ENCODE measurements around the gene CT47A1.
"Not testable (repeated sequence)": the region's sequence is repeated elsewhere in the genome, so short reads cannot be mapped to it uniquely, and the experiment has no call there.

CT47A1 gene

GRCh38 chrX:120985660-120986059, at the start of gene CT47A1:
Gene CT47A1, minus strand, starts transcription at chrX:120985760. Its CDS starts 231 bp downstream, at chrX:120985529.
- DNase-seq (ENCODE audit: low read depth) = not testable (repeated sequence)

GRCh38 chrX:121032531-121032930, 47.0 kb upstream of the CT47A1 start:
- DNase-seq (ENCODE audit: low read depth) = no peak

GRCh38 chrX:121030083-121030482, 44.5 kb upstream of the CT47A1 start:
- DNase-seq (ENCODE audit: low read depth) = no peak

GRCh38 chrX:121028419-121028818, 42.9 kb upstream of the CT47A1 start:
- no peak for DNase-seq (ENCODE audit: low read depth)

- DNase-seq (ENCODE audit: low read depth) = no peak
Measured at GRCh38 chrX:121014826-121015225, 29.3 kb upstream of the CT47A1 start.

GRCh38 chrX:121013897-121014455, 28.4 kb upstream of the CT47A1 start:
- no peak for DNase-seq (ENCODE audit: low read depth)

- DNase-seq (ENCODE audit: low read depth) = no peak
Measured at GRCh38 chrX:121011254-121011653, 25.7 kb upstream of the CT47A1 start.

GRCh38 chrX:121010218-121010617, 24.7 kb upstream of the CT47A1 start:
- no peak for DNase-seq (ENCODE audit: low read depth)

- no peak for DNase-seq (ENCODE audit: low read depth)
Measured at GRCh38 chrX:121009764-121010163, 24.2 kb upstream of the CT47A1 start.

- no peak for DNase-seq (ENCODE audit: low read depth)
Measured at GRCh38 chrX:121008920-121009319, 23.4 kb upstream of the CT47A1 start.

- no peak for DNase-seq (ENCODE audit: low read depth)
Measured at GRCh38 chrX:121000589-121000988, 15.0 kb upstream of the CT47A1 start.

GRCh38 chrX:120999413-120999812, 13.9 kb upstream of the CT47A1 start:
- no peak for DNase-seq (ENCODE audit: low read depth)

- not testable (repeated sequence) for DNase-seq (ENCODE audit: low read depth)
Measured at GRCh38 chrX:120956500-120956899, 29.1 kb downstream of the CT47A1 start, which contains the start of gene CT47A7. Gene CT47A7, minus strand, starts transcription at chrX:120956600. Its CDS starts 255 bp downstream, at chrX:120956345.

All from stimulated activated CD8-positive, alpha-beta memory T cell treated with anti-CD3 and anti-CD28 coated beads, Interleukin-12 subunit alpha, Interleukin-12 subunit beta, amount 100 ng/mL, for 1 hour (primary cell).